ENCODE measurements around the gene SLC52A1.

Gene SLC52A1

GRCh38 chr17:5033352-5034015, 1.7 kb downstream of the SLC52A1 start:
- H3K9me3 ChIP-seq (ENCODE audit: control insufficient read depth, insufficient read depth, low read depth, low read length) = no peaks in the 10 kb centered on the region
- 0 out of 2 replicates have a peak, but pooled peaks cover 2% of the 10 kb centered on the region for H3K4me1 ChIP-seq (ENCODE audit: control insufficient read depth, insufficient read depth, low read length)
- TF ChIP-seq BCL11A (tag by site-specific recombination; IDR thresholded peaks at IDR 0.05; ENCODE audit: low read depth) (no peak), IKZF3 (tag by site-specific recombination; IDR thresholded peaks at IDR 0.05) (no peak), ZBTB8A (tag by site-specific recombination; IDR thresholded peaks at IDR 0.05) (no peak), ZNF555 (tag by site-specific recombination; conservative IDR thresholded peaks at IDR 0.05) (no peak), ZNF571 (tag by site-specific recombination; IDR thresholded peaks at IDR 0.05) (no peak), ZNF624 (tag by site-specific recombination; IDR thresholded peaks at IDR 0.05) (no peak), ZBTB44 (tag by site-specific recombination; IDR thresholded peaks at IDR 0.05) (no peak), ZNF211 (tag by site-specific recombination; IDR thresholded peaks at IDR 0.05; ENCODE audit: low read depth) (no peak), MZF1 (tag by site-specific recombination; IDR thresholded peaks at IDR 0.05; ENCODE audit: borderline replicate concordance) (no peak), ZNF404 (tag by site-specific recombination; IDR thresholded peaks at IDR 0.05) (no peak)
- ChIA-PET CTCF (no interaction called here), POLR2A (no interaction called here)
- no peaks in the 10 kb centered on the region for H3K36me3 ChIP-seq (ENCODE audit: control insufficient read depth in 2 of 2, insufficient read depth in 1 of 2, low read length in 2 of 2)
- H3K27ac ChIP-seq (ENCODE audit: extremely low read depth, low read depth, low read length) = no peak overlapping the region
- no peak overlapping the region for H3K4me3 ChIP-seq (ENCODE audit: low read depth, low read length)

GRCh38 chr17:5032865-5033264, 2.4 kb downstream of the SLC52A1 start:
- H3K27ac ChIP-seq (ENCODE audit: extremely low read depth, low read depth, low read length) = no peak overlapping the region
- CTCF ChIA-PET = interaction anchor here (1.2 to 1.5 kb wide), 3 partner anchors 10 to 29 kb away, joined by 3 read pairs; no protein-coding TSS in a partner anchor

GRCh38 chr17:5031365-5032082, 3.7 kb downstream of the SLC52A1 start:
- CTCF ChIA-PET = interaction anchor here (0.6 to 3.8 kb wide), 18 partner anchors 9 to 122 kb away, joined by 3 to 42 read pairs (median 4); partner anchors contain the start of genes INCA1, KIF1C and SPAG7
- Histone ChIP-seq H3K27ac (ENCODE audit: extremely low read depth, low read depth, low read length) (no peak overlapping the region), H3K4me1 (ENCODE audit: control insufficient read depth, insufficient read depth, low read length) (0 out of 2 replicates have a peak, but pooled peaks cover 2% of the 10 kb centered on the region), H3K9me3 (ENCODE audit: control insufficient read depth, insufficient read depth, low read depth, low read length) (no peaks in the 10 kb centered on the region), H3K36me3 (ENCODE audit: control insufficient read depth in 2 of 2, insufficient read depth in 1 of 2, low read length in 2 of 2) (no peaks in the 10 kb centered on the region), H3K4me3 (ENCODE audit: low read depth, low read length) (peak overlapping the region; percentile 16)
- POLR2A ChIA-PET = no interaction called here
- TF ChIP-seq ZNF335 (tag by site-specific recombination; conservative IDR thresholded peaks at IDR 0.05) (peak; percentile 86), ZNF174 (tag by site-specific recombination; IDR thresholded peaks at IDR 0.05) (no peak), BCL11B (tag by site-specific recombination; IDR thresholded peaks at IDR 0.05; ENCODE audit: low read depth) (no peak), PRDM10 (tag by site-specific recombination; IDR thresholded peaks at IDR 0.05) (peak; percentile 45; the same call in 1 of the 2 replicates), ZFHX2 (tag by site-specific recombination; conservative IDR thresholded peaks at IDR 0.05) (peak; percentile 62), ZNF391 (tag by site-specific recombination; IDR thresholded peaks at IDR 0.05; ENCODE audit: borderline replicate concordance, low read depth) (no peak)

More at GRCh38 chr17:5032865-5033264, 2.4 kb downstream of the SLC52A1 start:
- POLR2A ChIA-PET = no interaction called here
- Histone ChIP-seq H3K9me3 (ENCODE audit: control insufficient read depth, insufficient read depth, low read depth, low read length) (no peaks in the 10 kb centered on the region), H3K4me3 (ENCODE audit: low read depth, low read length) (no peak overlapping the region), H3K36me3 (ENCODE audit: control insufficient read depth in 2 of 2, insufficient read depth in 1 of 2, low read length in 2 of 2) (no peaks in the 10 kb centered on the region), H3K4me1 (ENCODE audit: control insufficient read depth, insufficient read depth, low read length) (0 out of 2 replicates have a peak, but pooled peaks cover 2% of the 10 kb centered on the region)
- 0 out of 2 replicates have a peak, but pooled peaks have one; percentile 7 for TF ChIP-seq ZIC2 (tag by site-specific recombination; IDR thresholded peaks at IDR 0.05)
- TF ChIP-seq ZNF423 (tag by site-specific recombination; IDR thresholded peaks at IDR 0.05) = no peak
- TF ChIP-seq GLIS2 (tag by site-specific recombination; IDR thresholded peaks at IDR 0.05) = 0 out of 2 replicates have a peak, but pooled peaks have one; percentile 17
- TF ChIP-seq ZNF114 (tag by site-specific recombination; IDR thresholded peaks at IDR 0.05) = no peak
- TF ChIP-seq SCRT2 (tag by site-specific recombination; IDR thresholded peaks at IDR 0.05) = no peak
- no peak for TF ChIP-seq ZNF140 (tag by site-specific recombination; IDR thresholded peaks at IDR 0.05)
- no peak for TF ChIP-seq PRDM6 (tag by site-specific recombination; IDR thresholded peaks at IDR 0.05)

Data from HEK293 (cell line).